ENCODE measurements around the gene ERGIC2.

The ERGIC2 gene

GRCh38 chr12:29374913-29375312, 6.1 kb downstream of the ERGIC2 start:
- DNase-seq (ENCODE audit: low read depth) = no peak

GRCh38 chr12:29374012-29374411, 7.0 kb downstream of the ERGIC2 start:
- no peak for DNase-seq (ENCODE audit: low read depth)

- no peak for DNase-seq (ENCODE audit: low read depth)
These were observed 15.9 kb downstream of the ERGIC2 start for GRCh38 chr12:29365091-29365490.

- no peak for DNase-seq (ENCODE audit: low read depth)
These were observed 26.0 kb downstream of the ERGIC2 start for GRCh38 chr12:29354954-29355353.

- no peak for DNase-seq (ENCODE audit: low read depth)
These were observed 30.9 kb downstream of the ERGIC2 start for GRCh38 chr12:29350080-29350479.

- no peak for DNase-seq (ENCODE audit: low read depth)
These were observed 34.1 kb downstream of the ERGIC2 start for GRCh38 chr12:29346769-29347421.

GRCh38 chr12:29343022-29343799, 37.8 kb downstream of the ERGIC2 start:
- no peak for DNase-seq (ENCODE audit: low read depth)

- DNase-seq (ENCODE audit: low read depth) = no peak
These were observed 43.6 kb downstream of the ERGIC2 start for GRCh38 chr12:29337325-29337724.

GRCh38 chr12:29334937-29335336, 46.0 kb downstream of the ERGIC2 start:
- no peak for DNase-seq (ENCODE audit: low read depth)

- no peak for DNase-seq (ENCODE audit: low read depth)
These were observed 47.8 kb downstream of the ERGIC2 start for GRCh38 chr12:29333178-29333577.

GRCh38 chr12:29329411-29329810, 51.6 kb downstream of the ERGIC2 start:
- DNase-seq (ENCODE audit: low read depth) = no peak

- DNase-seq (ENCODE audit: low read depth) = no peak
These were observed 58.8 kb downstream of the ERGIC2 start for GRCh38 chr12:29322157-29322556.

- DNase-seq (ENCODE audit: low read depth) = no peak
These were observed 60.5 kb downstream of the ERGIC2 start for GRCh38 chr12:29320295-29321085.

GRCh38 chr12:29317556-29318363, 63.2 kb downstream of the ERGIC2 start:
- DNase-seq (ENCODE audit: low read depth) = peak; percentile 1

GRCh38 chr12:29316752-29317151, 64.2 kb downstream of the ERGIC2 start:
- no peak for DNase-seq (ENCODE audit: low read depth)

GRCh38 chr12:29314416-29314815, 66.6 kb downstream of the ERGIC2 start:
- no peak for DNase-seq (ENCODE audit: low read depth)

- no peak for DNase-seq (ENCODE audit: low read depth)
These were observed 70.1 kb downstream of the ERGIC2 start for GRCh38 chr12:29310899-29311298.

GRCh38 chr12:29309320-29309902, 71.6 kb downstream of the ERGIC2 start:
- no peak for DNase-seq (ENCODE audit: low read depth)

- DNase-seq (ENCODE audit: low read depth) = no peak
These were observed 74.3 kb downstream of the ERGIC2 start for GRCh38 chr12:29306682-29307081.

- DNase-seq (ENCODE audit: low read depth) = no peak
These were observed 74.7 kb downstream of the ERGIC2 start for GRCh38 chr12:29306266-29306665.

- no peak for DNase-seq (ENCODE audit: low read depth)
These were observed 76.6 kb downstream of the ERGIC2 start for GRCh38 chr12:29304388-29304787.

- no peak for DNase-seq (ENCODE audit: low read depth)
These were observed 79.9 kb downstream of the ERGIC2 start for GRCh38 chr12:29301114-29301513.

Data from stimulated activated CD8-positive, alpha-beta memory T cell treated with anti-CD3 and anti-CD28 coated beads, Interleukin-7, amount 100 ng/mL, for 24 hours (primary cell).